Endothelial cell of umbilical vein (primary cell): ENCODE results near the gene CNTN1. TPM values are rescaled to one million over a fixed set of nuclear protein-coding genes. Genes with fewer than 3 reads are reported as not detected.

ENCODE experiments used
- BruUV-seq: library from RNA; stranded (reverse); fragments of 400-500 nt; replicated peaks from 2 replicates; lab custom pipeline; 2021; lab: Mats Ljungman, UMichigan
- CTCF ChIA-PET: fragments of 300-600, 350-600 bp; sonication (Branson Sonifier 250); formaldehyde crosslinking; loops from one replicate; lab custom pipeline; 2021; ENCODE audit warnings: antibody characterized with exemption, inconsistent platforms; lab: Charles Lee
- POLR2A ChIA-PET: fragments of 300-600, 350-600 bp; sonication (Branson Sonifier 250); formaldehyde crosslinking; loops from one replicate; lab custom pipeline; 2021; ENCODE audit warnings: antibody characterized with exemption, inconsistent platforms; lab: Charles Lee
- DNase-seq: peaks from one replicate; pipeline ENCODE4 v3.0.0-alpha.2; 2011; ENCODE audit warnings: low read depth, low spot score
- FAIRE-seq: peaks from 2 replicates; lab custom pipeline; 2011; peaks lifted over from hg19 to GRCh38; lab: Jason Lieb, UNC
- H2AFZ ChIP-seq: 2 replicates; pipeline ENCODE4 v1.6.0; 2012; ENCODE audit warnings: low read depth, low read length, control low read depth, inconsistent platforms
- H3K27ac ChIP-seq: 2 replicates; pipeline ENCODE4 v1.5.1; 2011; ENCODE audit warnings: low read depth, mild to moderate bottlenecking, control low read depth, low read length, moderate library complexity; ENCODE audit not compliant: insufficient read depth
- H3K27me3 ChIP-seq, 2 experiments: 2 replicates each; pipeline versions ENCODE4 v1.6.0 to v1.6.1; 2011; ENCODE audit warnings: low read length in 2 of 2, mixed read lengths in 1 of 2; ENCODE audit not compliant: control insufficient read depth in 2 of 2, insufficient read depth in 2 of 2
- H3K36me3 ChIP-seq, 2 experiments: 2 replicates in 1 of 2; 3 replicates in 1 of 2; pipeline ENCODE4 v1.5.1; 2011; ENCODE audit warnings: low read length in 2 of 2, mild to moderate bottlenecking in 1 of 2, moderate library complexity in 1 of 2; ENCODE audit not compliant: control insufficient read depth in 2 of 2, insufficient read depth in 2 of 2; ENCODE audit errors: extremely low read depth in 1 of 2
- H3K4me1 ChIP-seq: 3 replicates; pipeline ENCODE4 v1.5.1; 2011; ENCODE audit warnings: mild to moderate bottlenecking, low read length; ENCODE audit not compliant: control insufficient read depth, insufficient read depth; ENCODE audit errors: extremely low read depth
- H3K4me2 ChIP-seq: 2 replicates; pipeline ENCODE4 v1.6.1; 2011; ENCODE audit warnings: low read length, control low read depth, mixed read lengths; ENCODE audit not compliant: insufficient read depth
- H3K4me3 ChIP-seq, 3 experiments: fragments of 200-600 bp in 1 of 3; sonication (generic), shearing (Covaris generic) in 1 of 3; replicated peaks in 1 of 3; 2 replicates each; pipeline ENCODE4 v1.5.1; 2011 to 2016; ENCODE audit warnings: control low read depth in 3 of 3, low read length in 3 of 3, mild to moderate bottlenecking in 2 of 3, inconsistent platforms in 1 of 3, low read depth in 1 of 3, moderate library complexity in 1 of 3; ENCODE audit not compliant: insufficient read depth in 1 of 3
- H3K79me2 ChIP-seq: 2 replicates; pipeline ENCODE4 v1.6.0; 2012; ENCODE audit warnings: low read length, inconsistent platforms; ENCODE audit not compliant: control insufficient read depth, insufficient read depth
- H3K9ac ChIP-seq: replicated peaks from 2 replicates; pipeline ENCODE3; 2011; ENCODE audit warnings: low read length, control low read depth; ENCODE audit not compliant: insufficient read depth; ENCODE audit errors: extremely low read depth
- H3K9me1 ChIP-seq: replicated peaks from 3 replicates; pipeline ENCODE4 v1.6.0; 2011; ENCODE audit warnings: mild to moderate bottlenecking, low read length; ENCODE audit not compliant: control insufficient read depth, insufficient read depth; ENCODE audit errors: extremely low read depth
- H3K9me3 ChIP-seq: replicated peaks from 2 replicates; pipeline ENCODE4 v1.5.1; 2012; ENCODE audit warnings: low read length, inconsistent platforms; ENCODE audit not compliant: control insufficient read depth, insufficient read depth
- H4K20me1 ChIP-seq: replicated peaks from 2 replicates; pipeline ENCODE3; 2011; ENCODE audit warnings: mild to moderate bottlenecking, low read length; ENCODE audit not compliant: control insufficient read depth, insufficient read depth; ENCODE audit errors: extremely low read depth
- CTCF ChIP-seq, 2 donors: IDR thresholded peaks; 1 replicate in 1 of 2; 2 replicates in 1 of 2; pipeline ENCODE4 v1.5.1; 2011; ENCODE audit warnings: low read length in 2 of 2, mild to moderate bottlenecking in 2 of 2, moderate library complexity in 2 of 2, control low read depth in 1 of 2, inconsistent platforms in 1 of 2, low read depth in 1 of 2; ENCODE audit not compliant: insufficient read depth in 1 of 2; ENCODE audit errors: extremely low read depth in 1 of 2
- EZH2 ChIP-seq: IDR thresholded peaks from 2 replicates; pipeline ENCODE4 v1.6.1; 2012; ENCODE audit warnings: borderline replicate concordance, low read depth, mild to moderate bottlenecking, moderate library complexity, low read length, inconsistent platforms; ENCODE audit not compliant: severe bottlenecking
- FOS ChIP-seq: IDR thresholded peaks from 2 replicates; pipeline ENCODE4 v1.6.1; 2011; ENCODE audit warnings: mild to moderate bottlenecking, low read length, moderate library complexity, borderline replicate concordance; ENCODE audit not compliant: insufficient read depth
- GATA2 ChIP-seq: IDR thresholded peaks from 2 replicates; pipeline ENCODE4 v1.7.0; 2011; ENCODE audit warnings: low read depth, mild to moderate bottlenecking, moderate library complexity, mixed read lengths, low read length; ENCODE audit not compliant: insufficient read length, insufficient read depth
- JUN ChIP-seq: IDR thresholded peaks from 2 replicates; pipeline ENCODE4 v1.6.1; 2011; ENCODE audit warnings: borderline replicate concordance, low read depth; ENCODE audit not compliant: insufficient read length, insufficient read depth
- MYC ChIP-seq: IDR thresholded peaks from one replicate; pipeline ENCODE4 v1.6.1; 2011; ENCODE audit warnings: mild to moderate bottlenecking, low read depth, low read length
- POLR2A ChIP-seq: IDR thresholded peaks from 2 replicates; pipeline ENCODE4 v1.6.1; 2012; ENCODE audit warnings: low read depth, mild to moderate bottlenecking, control low read depth, low read length
- POLR2AphosphoS5 ChIP-seq: IDR thresholded peaks from 2 replicates; pipeline ENCODE4 v1.6.1; 2012; ENCODE audit warnings: low read depth, mild to moderate bottlenecking, control low read depth, low read length, moderate library complexity; ENCODE audit not compliant: insufficient read depth
- dilution Hi-C: fragments of 300-500 bp; cut with MboI; formaldehyde crosslinking; loops from one replicate; pipeline ENCODE4 v1.15.0; 2019; ENCODE audit warnings: low sequenced_read_pairs; ENCODE audit not compliant: extremely low pct_ligation_motif_present
- intact Hi-C: fragments of 100-400 bp; cut with micrococcal nuclease; formaldehyde crosslinking; loops from one replicate; pipeline ENCODE4 v1.10.0; 2022
- polyA plus RNA-seq, 4 experiments: library from polyadenylated mRNA; depleted of rRNA in 3 of 4; stranded (reverse) in 3 of 4; unstranded in 1 of 4; fragments of >200 nt; gene quantifications; 2 replicates each; pipeline versions ENCODE4 v1.2.1 to v1.2.3, GENCODE V29; 2011 to 2012; ENCODE audit warnings: missing spikeins in 1 of 4
- total RNA-seq: library from RNA; stranded (reverse); gene quantifications from 2 replicates; pipeline ENCODE4 v1.2.3, GENCODE V29; 2021
- TF ChIP-seq, protein P1 (sequence below): IDR thresholded peaks from 2 replicates; pipeline ENCODE4 v1.6.1; 2011; ENCODE audit not compliant: insufficient read depth, insufficient read length

CNTN1 gene
- total and polyA plus RNA-seq, 2 donors (not counting 3 experiments of a cell fraction or from before 2014, with no cell fraction given), result 0.07 TPM; not detected in 1

DNA sequence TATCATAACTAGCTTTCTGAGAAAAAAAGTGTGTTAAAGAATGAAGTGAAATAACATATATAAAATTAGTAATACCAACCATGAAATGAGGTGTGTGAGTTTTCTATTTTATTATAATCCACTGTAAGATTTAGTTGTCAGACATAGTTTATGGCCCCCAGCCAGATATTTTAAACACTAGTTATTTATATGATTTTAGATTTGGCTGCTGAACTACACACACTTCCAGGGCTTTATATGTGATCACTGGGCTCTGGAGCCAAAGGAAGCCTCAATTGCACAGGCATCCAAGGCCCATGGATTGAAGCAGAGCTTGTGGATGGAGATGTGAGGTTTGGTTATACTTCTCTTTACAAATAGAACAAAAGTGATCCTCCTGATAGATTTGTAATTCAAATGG, 48.7 kb upstream of the CNTN1 start:
- H3K9me1 ChIP-seq, result no peaks in the 10 kb centered on the region
- ChIA-PET CTCF (no interaction called here), POLR2A (no interaction called here)
- H3K36me3 ChIP-seq, result no peaks in the 10 kb centered on the region
- no peak overlapping the region for H3K4me2 ChIP-seq
- no peaks in the 10 kb centered on the region for H3K4me1 ChIP-seq
- no peak overlapping the region for H3K27ac ChIP-seq
- no peak for TF ChIP-seq POLR2AphosphoS5
- TF ChIP-seq EZH2, result no peak
- no peak for TF ChIP-seq FOS
- TF ChIP-seq CTCF (IDR thresholded peaks at IDR 0.05; ENCODE audit: extremely low read depth in 1 of 2, insufficient read depth in 1 of 2, low read depth in 1 of 2, low read length in 2 of 2), result no peak
- TF ChIP-seq MYC, result no peak
- no peak for TF ChIP-seq POLR2A
- TF ChIP-seq GATA2, result no peak
- no peak for TF ChIP-seq JUN
- TF ChIP-seq, protein P1, sequence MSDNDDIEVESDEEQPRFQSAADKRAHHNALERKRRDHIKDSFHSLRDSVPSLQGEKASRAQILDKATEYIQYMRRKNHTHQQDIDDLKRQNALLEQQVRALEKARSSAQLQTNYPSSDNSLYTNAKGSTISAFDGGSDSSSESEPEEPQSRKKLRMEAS, result no peak
- H2AFZ ChIP-seq, result no peak overlapping the region
- intact Hi-C loops, result no loop called here
- no peak overlapping the region for H3K4me3 ChIP-seq
- H3K9me3 ChIP-seq, result no peaks in the 10 kb centered on the region
- no peak for DNase-seq
- dilution Hi-C loops, result no loop called here
- no peaks in the 10 kb centered on the region for H4K20me1 ChIP-seq
- H3K79me2 ChIP-seq, result no peaks in the 10 kb centered on the region
- H3K27me3 ChIP-seq, result no peaks in the 10 kb centered on the region
- FAIRE-seq, result no peak
- H3K9ac ChIP-seq, result no peak overlapping the region
- no TSS peak for BruUV-seq
